CD4-positive, alpha-beta T cell (primary cell): ENCODE data around the gene WDR5B. TPM values are rescaled to one million over a fixed set of nuclear protein-coding genes. Genes with fewer than 3 reads are reported as not detected.

Source experiments
- ATAC-seq: fragments of 200-7000 bp; cut with Tn5 transposase; one replicate; pipeline ENCODE4 v1.10.0; 2022; ENCODE audit warnings: mild to moderate bottlenecking; ENCODE audit not compliant: poor library complexity
- CTCF ChIA-PET: fragments of 350-600 bp; sonication (Branson Sonifier 250); formaldehyde crosslinking; loops from one replicate; lab custom pipeline; 2021; ENCODE audit warnings: antibody characterized with exemption, inconsistent platforms; lab: Charles Lee
- POLR2A ChIA-PET: fragments of 350-600 bp; sonication (Branson Sonifier 250); formaldehyde crosslinking; loops from one replicate; lab custom pipeline; 2021; ENCODE audit warnings: antibody characterized with exemption, inconsistent platforms; lab: Charles Lee
- DNase-seq, 14 experiments: peaks; one replicate each; pipeline ENCODE4 v3.0.0-alpha.2; 2013 to 2020; ENCODE audit warnings: mixed read lengths in 2 of 14
- H3K27ac ChIP-seq, 2 donors: one replicate each; pipeline versions ENCODE4 v1.5.1 to v1.7.0; 2013; ENCODE audit warnings: low read length in 2 of 2, low read depth in 1 of 2, mild to moderate bottlenecking in 1 of 2
- H3K27me3 ChIP-seq, 2 experiments: 1 replicate in 1 of 2; 2 replicates in 1 of 2; pipeline versions ENCODE4 v1.6.1 to v1.7.0; 2013; ENCODE audit warnings: low read length in 2 of 2, control low read depth in 1 of 2, mild to moderate bottlenecking in 1 of 2, moderate library complexity in 1 of 2; ENCODE audit not compliant: insufficient read depth in 2 of 2, control insufficient read depth in 1 of 2
- H3K36me3 ChIP-seq: one replicate; pipeline ENCODE4 v1.6.1; 2013; ENCODE audit warnings: low read length, control low read depth; ENCODE audit not compliant: insufficient read depth
- H3K4me1 ChIP-seq: one replicate; pipeline ENCODE4 v1.6.1; 2013; ENCODE audit warnings: low read length, control low read depth; ENCODE audit not compliant: insufficient read depth
- H3K4me3 ChIP-seq: one replicate; pipeline ENCODE4 v1.5.1; 2013; ENCODE audit warnings: mild to moderate bottlenecking, low read length, moderate library complexity
- H3K9me3 ChIP-seq, 2 experiments: 1 replicate in 1 of 2; 2 replicates in 1 of 2; pipeline versions ENCODE4 v1.6.1 to v1.7.0; 2013; ENCODE audit warnings: low read length in 2 of 2, mild to moderate bottlenecking in 2 of 2, control low read depth in 1 of 2, moderate library complexity in 1 of 2; ENCODE audit not compliant: control insufficient read depth in 1 of 2, insufficient read depth in 1 of 2
- H3K27ac Mint-ChIP-seq: one replicate; pipeline ENCODE4 v1.8.0; 2020; ENCODE audit warnings: mixed read lengths
- H3K27me3 Mint-ChIP-seq: one replicate; pipeline ENCODE4 v1.8.0; 2021; ENCODE audit warnings: mixed read lengths
- H3K36me3 Mint-ChIP-seq: one replicate; pipeline ENCODE4 v1.8.0; 2021; ENCODE audit warnings: low read depth, mixed read lengths
- H3K4me1 Mint-ChIP-seq: one replicate; pipeline ENCODE4 v1.8.0; 2021; ENCODE audit warnings: low read depth, mixed read lengths
- H3K4me3 Mint-ChIP-seq: one replicate; pipeline ENCODE4 v1.8.0; 2020; ENCODE audit warnings: mild to moderate bottlenecking, mixed read lengths
- H3K9me3 Mint-ChIP-seq: one replicate; pipeline ENCODE4 v1.8.0; 2020; ENCODE audit warnings: mixed read lengths
- intact Hi-C, 2 experiments: fragments of 100-400 bp; cut with DNase I in 1 of 2; cut with micrococcal nuclease in 1 of 2; formaldehyde crosslinking; loops; one replicate each; pipeline versions ENCODE4 v1.15.1 to v1.9.0; 2023 to 2025; cut with DNase I, micrococcal nuclease
- polyA plus RNA-seq, 2 donors: library from polyadenylated mRNA; unstranded; fragments of 120-200 nt; gene quantifications; one replicate each; pipeline ENCODE4 v1.2.1, GENCODE V29; 2013
- total RNA-seq, 174 experiments: library from RNA in 2 of 174; stranded (reverse) in 2 of 174; gene quantifications; one replicate each; pipeline ENCODE4 v1.2.3 and lab custom pipeline; 2021 to 2026
- TF ChIP-seq, protein P1 (sequence below): fragments of 200-600 bp; IDR thresholded peaks from one replicate; pipeline ENCODE4 v1.8.0; 2022; ENCODE audit warnings: antibody characterized with exemption, mild to moderate bottlenecking

WDR5B gene
- 1 to 10 TPM; 2.3 to 2.4 TPM for total RNA-seq
- 8.1 TPM for polyA plus RNA-seq (2013, experiment 1 of 2)
- polyA plus RNA-seq (2013, experiment 2 of 2) = 6.3 TPM
- total RNA-seq (lab: John Stamatoyannopoulos, UW) = 5.0 to 34.5 (median 16.3) reads per million in 172 experiments

DNA sequence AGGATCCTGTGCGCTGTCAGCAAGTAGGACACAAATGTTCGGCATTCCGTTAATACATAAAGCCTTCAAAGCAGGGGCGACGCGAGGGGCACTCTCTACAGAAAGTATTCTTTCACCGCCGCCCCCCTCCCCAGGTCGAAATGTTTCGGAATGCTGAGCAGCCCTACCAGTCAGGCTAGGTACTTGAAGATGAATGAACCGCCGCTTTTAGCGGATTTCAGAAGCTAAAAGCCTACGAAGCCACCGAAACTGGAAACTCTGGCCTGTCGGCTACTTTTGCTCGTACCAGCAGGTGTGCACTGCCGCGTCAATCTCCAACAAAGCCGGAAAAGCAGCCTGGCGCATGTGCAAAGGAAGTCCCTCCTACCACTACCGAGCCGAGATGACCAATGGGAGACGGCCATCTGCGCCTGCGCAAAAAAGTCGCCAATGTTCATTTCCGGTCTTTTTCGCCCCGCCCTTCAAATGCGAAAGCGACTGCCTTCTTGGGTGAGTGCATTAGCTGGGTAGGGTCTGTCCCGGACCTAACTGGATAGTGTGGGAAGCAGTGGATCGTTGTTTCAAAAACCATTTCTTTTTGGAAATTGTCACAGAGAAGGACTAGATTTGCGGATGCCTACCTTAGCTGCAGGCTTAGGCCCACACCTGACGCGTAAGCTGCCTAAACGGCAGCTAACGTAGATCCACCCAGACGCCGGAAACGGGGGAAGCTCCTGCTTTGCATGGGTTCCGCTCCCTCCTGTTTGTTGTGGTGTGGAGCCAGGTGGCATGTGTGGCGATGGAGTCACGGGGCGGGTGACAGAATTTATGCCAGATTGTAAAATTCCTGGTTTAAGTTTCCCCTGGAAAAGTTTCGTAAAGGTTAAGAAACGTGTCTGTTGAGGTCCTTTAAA lies at the start of gene WDR5B:
WDR5B (minus strand) TSS at position 301 of the 893 bp plus-strand sequence. CDS start 534 bp downstream, outside the sequence.
- Histone ChIP-seq H3K27me3 (no peaks in the 10 kb centered on the region), H3K4me3 (peak within 1 kb of the TSS; percentile 76), H3K36me3 (peaks cover 16% of the 10 kb centered on the region), H3K9me3 (no peaks in the 10 kb centered on the region), H3K27ac (peak within 1 kb of the TSS; percentile 90 to 91), H3K4me1 (peaks cover 22% of the 10 kb centered on the region)
- ATAC-seq = peak; percentile 87
- peaks cover 59% of the 10 kb centered on the region for H3K4me1 Mint-ChIP-seq
- TF ChIP-seq, protein P1, sequence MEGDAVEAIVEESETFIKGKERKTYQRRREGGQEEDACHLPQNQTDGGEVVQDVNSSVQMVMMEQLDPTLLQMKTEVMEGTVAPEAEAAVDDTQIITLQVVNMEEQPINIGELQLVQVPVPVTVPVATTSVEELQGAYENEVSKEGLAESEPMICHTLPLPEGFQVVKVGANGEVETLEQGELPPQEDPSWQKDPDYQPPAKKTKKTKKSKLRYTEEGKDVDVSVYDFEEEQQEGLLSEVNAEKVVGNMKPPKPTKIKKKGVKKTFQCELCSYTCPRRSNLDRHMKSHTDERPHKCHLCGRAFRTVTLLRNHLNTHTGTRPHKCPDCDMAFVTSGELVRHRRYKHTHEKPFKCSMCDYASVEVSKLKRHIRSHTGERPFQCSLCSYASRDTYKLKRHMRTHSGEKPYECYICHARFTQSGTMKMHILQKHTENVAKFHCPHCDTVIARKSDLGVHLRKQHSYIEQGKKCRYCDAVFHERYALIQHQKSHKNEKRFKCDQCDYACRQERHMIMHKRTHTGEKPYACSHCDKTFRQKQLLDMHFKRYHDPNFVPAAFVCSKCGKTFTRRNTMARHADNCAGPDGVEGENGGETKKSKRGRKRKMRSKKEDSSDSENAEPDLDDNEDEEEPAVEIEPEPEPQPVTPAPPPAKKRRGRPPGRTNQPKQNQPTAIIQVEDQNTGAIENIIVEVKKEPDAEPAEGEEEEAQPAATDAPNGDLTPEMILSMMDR = no peak
- peaks cover 60% of the 10 kb centered on the region for H3K36me3 Mint-ChIP-seq
- intact Hi-C loops = loop anchor here (1.0 to 10.0 kb wide), 6 partner anchors 31 to 581 kb away; partner anchors contain the start of genes EAF2 (in 1 of the 2), FAM162A (in 1 of the 2), HSPBAP1 (in 1 of the 2) and IQCB1 (in 1 of the 2)
- no peaks in the 10 kb centered on the region for H3K27me3 Mint-ChIP-seq
- peak within 1 kb of the TSS; percentile 97 for H3K4me3 Mint-ChIP-seq
- CTCF ChIA-PET = interaction anchor here (1.0 to 4.5 kb wide), 5 partner anchors 23 to 264 kb away, joined by 3 to 30 read pairs (median 8); partner anchors contain the start of genes FAM162A and PARP14
- peak within 1 kb of the TSS; percentile 100 for H3K27ac Mint-ChIP-seq
- DNase-seq = peak; percentile 96 to 99 (median 98)
- H3K9me3 Mint-ChIP-seq = no peaks in the 10 kb centered on the region
- POLR2A ChIA-PET = interaction anchor here (0.6 to 3.7 kb wide), 26 partner anchors 8 to 1169 kb away, joined by 3 to 102 read pairs (median 4); partner anchors contain the start of genes DTX3L, FAM162A, HACD2 and HCLS1

DNA sequence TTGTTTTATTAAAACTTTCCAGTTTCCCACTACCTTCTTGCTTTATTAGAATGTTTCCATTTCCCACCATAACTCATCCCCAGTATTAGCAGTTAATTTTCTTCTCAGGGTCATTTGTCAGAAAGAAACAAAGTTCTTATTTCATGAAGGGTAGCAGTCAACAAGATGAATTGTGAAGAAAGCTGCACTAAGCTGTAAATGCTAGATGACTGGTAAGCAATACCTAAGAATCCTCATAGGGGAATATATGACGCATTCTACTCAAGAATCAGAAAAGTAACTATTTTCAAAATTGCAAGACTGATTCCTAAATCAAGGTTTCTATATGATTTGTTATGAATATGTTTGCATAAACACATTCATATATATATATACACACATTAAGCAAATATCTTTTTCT lies 48.8 kb upstream of the WDR5B start:
- Mint-ChIP-seq H3K36me3 (peaks cover 86% of the 10 kb centered on the region), H3K4me3 (no peak overlapping the region), H3K9me3 (no peaks in the 10 kb centered on the region), H3K4me1 (peaks cover 27% of the 10 kb centered on the region), H3K27ac (no peak overlapping the region), H3K27me3 (no peaks in the 10 kb centered on the region)
- peaks cover 2% of the 10 kb centered on the region for H3K4me1 ChIP-seq
- ChIA-PET POLR2A (no interaction called here), CTCF (no interaction called here)
- H3K27ac ChIP-seq = no peak overlapping the region
- intact Hi-C loops = no loop called here
- H3K9me3 ChIP-seq = no peaks in the 10 kb centered on the region
- no peaks in the 10 kb centered on the region for H3K27me3 ChIP-seq
- peaks cover 35% of the 10 kb centered on the region for H3K36me3 ChIP-seq
- DNase-seq = no peak
- no peak overlapping the region for H3K4me3 ChIP-seq
- ATAC-seq = no peak
- TF ChIP-seq, protein P1 = no peak

DNA sequence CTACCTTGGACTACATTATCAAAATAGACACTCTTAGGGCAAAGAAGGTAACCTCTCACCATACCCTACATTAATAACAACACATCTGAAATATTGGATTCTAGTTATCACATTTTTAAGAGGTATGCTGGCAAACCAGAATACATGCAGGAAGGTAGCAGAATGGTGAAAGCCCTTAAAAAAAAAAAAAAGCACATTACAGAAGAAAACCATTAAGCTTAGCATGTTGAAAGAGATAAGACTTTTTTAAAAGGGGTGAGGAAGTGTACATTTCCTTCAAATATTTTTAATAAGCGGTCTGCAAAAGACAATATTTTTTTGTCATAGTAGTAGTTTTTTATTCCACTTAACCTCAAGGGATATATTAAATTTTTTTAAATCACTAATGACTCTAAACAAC lies 46.5 kb upstream of the WDR5B start:
- peaks cover 95% of the 10 kb centered on the region for H3K36me3 Mint-ChIP-seq
- intact Hi-C loops = no loop called here
- no peaks in the 10 kb centered on the region for H3K27me3 Mint-ChIP-seq
- H3K4me1 Mint-ChIP-seq = peaks cover 4% of the 10 kb centered on the region
- no peak overlapping the region for H3K4me3 Mint-ChIP-seq
- H3K9me3 Mint-ChIP-seq = no peaks in the 10 kb centered on the region
- ATAC-seq = no peak
- Histone ChIP-seq H3K36me3 (peaks cover 58% of the 10 kb centered on the region), H3K27ac (no peak overlapping the region), H3K9me3 (no peaks in the 10 kb centered on the region), H3K27me3 (no peaks in the 10 kb centered on the region), H3K4me3 (no peak overlapping the region), H3K4me1 (no peaks in the 10 kb centered on the region)
- TF ChIP-seq, protein P1 = no peak
- DNase-seq = no peak
- POLR2A ChIA-PET = interaction anchor here (0.6 kb wide), 1 partner anchor 46 kb away, joined by 3 read pairs; no protein-coding TSS in a partner anchor
- CTCF ChIA-PET = no interaction called here
- H3K27ac Mint-ChIP-seq = no peak overlapping the region
